ENCODE results near the gene KSR1. TPM values are rescaled to one million over a fixed set of nuclear protein-coding genes. Genes with fewer than 3 reads are reported as not detected.

The KSR1 gene
- total and polyA plus RNA-seq, 2 of the 4 experiments (the other 2 are of a cell fraction) = 12.5 to 21.9 TPM

GRCh38 chr17:27494192-27495091 is 38.2 kb downstream of the KSR1 start:
- no peak overlapping the region for H3K56ac ChIP-seq (ENCODE audit: extremely low read depth, insufficient read depth, low read length)
- no peak overlapping the region for H2BK20ac ChIP-seq (ENCODE audit: low read depth, low read length)
- no peak overlapping the region for H4K5ac ChIP-seq (ENCODE audit: low read depth, low read length)
- H3K4me2 ChIP-seq (ENCODE audit: low read depth, low read length) = no peak overlapping the region
- DNase-seq = peak; percentile 42
- H3K36me3 ChIP-seq (ENCODE audit: control insufficient read depth, insufficient read depth, low read length) = peaks cover 10% of the 10 kb centered on the region
- H3K9me1 ChIP-seq (ENCODE audit: insufficient read depth, low read length) = peaks cover 10% of the 10 kb centered on the region
- no peak overlapping the region for H2BK120ac ChIP-seq (ENCODE audit: low read depth, low read length)
- peaks cover 39 to 85% of the 10 kb centered on the region in 2 experiments for H3K79me1 ChIP-seq (ENCODE audit: low read depth in 1 of 2, low read length in 2 of 2)
- H3K9me3 ChIP-seq (ENCODE audit: control insufficient read depth, insufficient read depth, low read length) = no peaks in the 10 kb centered on the region
- H3K23ac ChIP-seq (ENCODE audit: low read depth, low read length) = no peak overlapping the region
- TF ChIP-seq, protein P1, sequence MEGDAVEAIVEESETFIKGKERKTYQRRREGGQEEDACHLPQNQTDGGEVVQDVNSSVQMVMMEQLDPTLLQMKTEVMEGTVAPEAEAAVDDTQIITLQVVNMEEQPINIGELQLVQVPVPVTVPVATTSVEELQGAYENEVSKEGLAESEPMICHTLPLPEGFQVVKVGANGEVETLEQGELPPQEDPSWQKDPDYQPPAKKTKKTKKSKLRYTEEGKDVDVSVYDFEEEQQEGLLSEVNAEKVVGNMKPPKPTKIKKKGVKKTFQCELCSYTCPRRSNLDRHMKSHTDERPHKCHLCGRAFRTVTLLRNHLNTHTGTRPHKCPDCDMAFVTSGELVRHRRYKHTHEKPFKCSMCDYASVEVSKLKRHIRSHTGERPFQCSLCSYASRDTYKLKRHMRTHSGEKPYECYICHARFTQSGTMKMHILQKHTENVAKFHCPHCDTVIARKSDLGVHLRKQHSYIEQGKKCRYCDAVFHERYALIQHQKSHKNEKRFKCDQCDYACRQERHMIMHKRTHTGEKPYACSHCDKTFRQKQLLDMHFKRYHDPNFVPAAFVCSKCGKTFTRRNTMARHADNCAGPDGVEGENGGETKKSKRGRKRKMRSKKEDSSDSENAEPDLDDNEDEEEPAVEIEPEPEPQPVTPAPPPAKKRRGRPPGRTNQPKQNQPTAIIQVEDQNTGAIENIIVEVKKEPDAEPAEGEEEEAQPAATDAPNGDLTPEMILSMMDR (conservative IDR thresholded peaks at IDR 0.05; ENCODE audit: low read depth, low read length) = peak; percentile 30; the same call in 1 of the 2 replicates
- TF ChIP-seq MXI1 (IDR thresholded peaks at IDR 0.05; ENCODE audit: borderline replicate concordance, low read depth, low read length) (no peak), MAZ (IDR thresholded peaks at IDR 0.05; ENCODE audit: borderline replicate concordance, low read depth, low read length) (no peak), SMC3 (IDR thresholded peaks at IDR 0.05; ENCODE audit: low read depth, low read length) (no peak), RCOR1 (IDR thresholded peaks at IDR 0.05; ENCODE audit: insufficient replicate concordance, low read length) (no peak), BHLHE40 (IDR thresholded peaks at IDR 0.05; ENCODE audit: low read depth, low read length) (no peak), NFE2L2 (IDR thresholded peaks at IDR 0.05; ENCODE audit: low read depth, low read length) (no peak), POLR2A (IDR thresholded peaks at IDR 0.05; ENCODE audit: low read depth, low read length) (no peak), FOS (IDR thresholded peaks at IDR 0.05; ENCODE audit: low read depth, low read length) (no peak), CEBPB (IDR thresholded peaks at IDR 0.05; ENCODE audit: low read depth, low read length) (peak; percentile 89)
- TF ChIP-seq, protein P2, sequence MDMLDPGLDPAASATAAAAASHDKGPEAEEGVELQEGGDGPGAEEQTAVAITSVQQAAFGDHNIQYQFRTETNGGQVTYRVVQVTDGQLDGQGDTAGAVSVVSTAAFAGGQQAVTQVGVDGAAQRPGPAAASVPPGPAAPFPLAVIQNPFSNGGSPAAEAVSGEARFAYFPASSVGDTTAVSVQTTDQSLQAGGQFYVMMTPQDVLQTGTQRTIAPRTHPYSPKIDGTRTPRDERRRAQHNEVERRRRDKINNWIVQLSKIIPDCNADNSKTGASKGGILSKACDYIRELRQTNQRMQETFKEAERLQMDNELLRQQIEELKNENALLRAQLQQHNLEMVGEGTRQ (IDR thresholded peaks at IDR 0.05; ENCODE audit: low read depth, low read length) = no peak
- TF ChIP-seq, protein P3, sequence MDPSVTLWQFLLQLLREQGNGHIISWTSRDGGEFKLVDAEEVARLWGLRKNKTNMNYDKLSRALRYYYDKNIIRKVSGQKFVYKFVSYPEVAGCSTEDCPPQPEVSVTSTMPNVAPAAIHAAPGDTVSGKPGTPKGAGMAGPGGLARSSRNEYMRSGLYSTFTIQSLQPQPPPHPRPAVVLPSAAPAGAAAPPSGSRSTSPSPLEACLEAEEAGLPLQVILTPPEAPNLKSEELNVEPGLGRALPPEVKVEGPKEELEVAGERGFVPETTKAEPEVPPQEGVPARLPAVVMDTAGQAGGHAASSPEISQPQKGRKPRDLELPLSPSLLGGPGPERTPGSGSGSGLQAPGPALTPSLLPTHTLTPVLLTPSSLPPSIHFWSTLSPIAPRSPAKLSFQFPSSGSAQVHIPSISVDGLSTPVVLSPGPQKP (IDR thresholded peaks at IDR 0.05; ENCODE audit: borderline replicate concordance, low read depth, low read length) = no peak
- H2BK5ac ChIP-seq (ENCODE audit: low read depth, low read length, poor library complexity, severe bottlenecking) = no peak overlapping the region
- no peaks in the 10 kb centered on the region for H3K27me3 ChIP-seq (ENCODE audit: control insufficient read depth, insufficient read depth, low read length)
- no peak overlapping the region for H3K18ac ChIP-seq (ENCODE audit: low read depth, low read length)
- peaks cover 35% of the 10 kb centered on the region for H3K4me1 ChIP-seq (ENCODE audit: control insufficient read depth, insufficient read depth, low read length)
- intact Hi-C loops (cut with micrococcal nuclease) = no loop called here
- no peak overlapping the region for H3K4me3 ChIP-seq (ENCODE audit: insufficient read depth, low read depth, low read length)
- no peak overlapping the region for H4K8ac ChIP-seq (ENCODE audit: low read depth in 2 of 2, low read length in 2 of 2)
- BruUV-seq (replicated peaks) = no TSS peak
- 0 out of 2 replicates have a peak, but pooled peaks have one; percentile 13 for ATAC-seq (ENCODE audit: low read depth)
- peaks cover 61% of the 10 kb centered on the region for H4K20me1 ChIP-seq (ENCODE audit: insufficient read depth, low read length)
- H3K9ac ChIP-seq (ENCODE audit: low read depth, low read length) = no peak overlapping the region
- H2AK9ac ChIP-seq (replicated peaks; ENCODE audit: low read depth, low read length, poor library complexity) = peak overlapping the region; percentile 76
- no peak overlapping the region for H2BK15ac ChIP-seq (ENCODE audit: low read depth, low read length)
- H3K14ac ChIP-seq (replicated peaks; ENCODE audit: low read depth, low read length) = no peak overlapping the region
- no peak overlapping the region for H2AFZ ChIP-seq (replicated peaks; ENCODE audit: low read length, poor library complexity)
- CTCF ChIA-PET = interaction anchor here (1.4 kb wide), 1 partner anchor 105 kb away, joined by 3 read pairs; no protein-coding TSS in a partner anchor
- 82% methylated on average over 2 of the region's 19 CpGs; no CpG with 5 or more reads in 1 of the 2 experiments for WGBS, 2 experiments (ENCODE audit: extremely low coverage in 2 of 2, insufficient read length in 1 of 2)
- dilution Hi-C loops (cut with HindIII; ENCODE audit: low sequenced_read_pairs, unreplicated experiment) = no loop called here
- H3K27ac ChIP-seq (ENCODE audit: insufficient read depth, low read length) = no peak overlapping the region
- in situ Hi-C loops (cut with MboI; ENCODE audit: low sequenced_read_pairs) = loop anchor here (5.0 kb wide), 1 partner anchor 53 kb away; no protein-coding TSS in a partner anchor
- POLR2A ChIA-PET (ENCODE audit: unreplicated experiment) = no interaction called here
- no peak overlapping the region for H3K4ac ChIP-seq (ENCODE audit: low read depth, low read length)
- H2AK5ac ChIP-seq (ENCODE audit: low read depth, low read length) = peak overlapping the region; percentile 38; the same call in 1 of the 2 replicates
- no peak overlapping the region; the same call in 1 of the 2 replicates for H4K91ac ChIP-seq (ENCODE audit: insufficient read depth, low read depth, low read length)
